ENCODE data around the gene CCNI.

CCNI gene

GRCh38 chr4:77001907-77002306, 73.9 kb downstream of the CCNI start:
- DNase-seq, result peak; percentile 64

GRCh38 chr4:76998251-76998901, 77.4 kb downstream of the CCNI start:
- DNase-seq, result no peak

GRCh38 chr4:76997532-76997931, 78.3 kb downstream of the CCNI start:
- DNase-seq, result peak; percentile 27
